ENCODE results near the gene BTBD2. TPM values are rescaled to one million over a fixed set of nuclear protein-coding genes. Genes with fewer than 3 reads are reported as not detected.
A peak's percentile ranks its signal among the peaks of the same experiment; 100 is the strongest.

BTBD2 gene
- total and polyA plus RNA-seq, 4 donors, result 45.6 to 183 (median 111) TPM

GRCh38 chr19:1978346-1978894 is 37.1 kb downstream of the BTBD2 start:
- no peaks in the 10 kb centered on the region for H3K27me3 ChIP-seq (ENCODE audit: control insufficient read depth, insufficient read depth, low read length)
- H3K36me3 ChIP-seq (ENCODE audit: control insufficient read depth, insufficient read depth, low read length), result peaks cover 92% of the 10 kb centered on the region
- WGBS (ENCODE audit: insufficient coverage), result 97% methylated on average over 49 of the region's 51 CpGs
- no peak for DNase-seq (ENCODE audit: low read depth in 4 of 6, low spot score in 6 of 6)
- no peak overlapping the region for H3K27ac ChIP-seq (ENCODE audit: low read depth, low read length)
- peaks cover 6% of the 10 kb centered on the region for H3K4me1 ChIP-seq (ENCODE audit: control insufficient read depth, insufficient read depth, low read length)
- no peaks in the 10 kb centered on the region for H3K9me3 ChIP-seq (ENCODE audit: control insufficient read depth, insufficient read depth, low read length)
- H3K4me3 ChIP-seq (ENCODE audit: low read depth, low read length), result no peak overlapping the region

- Histone ChIP-seq H3K27ac (ENCODE audit: low read depth, low read length) (no peak overlapping the region), H3K4me3 (ENCODE audit: low read depth, low read length) (no peak overlapping the region), H3K36me3 (ENCODE audit: control insufficient read depth, insufficient read depth, low read length) (peaks cover 83% of the 10 kb centered on the region), H3K9me3 (ENCODE audit: control insufficient read depth, insufficient read depth, low read length) (no peaks in the 10 kb centered on the region), H3K4me1 (ENCODE audit: control insufficient read depth, insufficient read depth, low read length) (peaks cover 6% of the 10 kb centered on the region), H3K27me3 (ENCODE audit: control insufficient read depth, insufficient read depth, low read length) (no peaks in the 10 kb centered on the region)
- 92% methylated on average over 15 of the region's 15 CpGs for WGBS (ENCODE audit: insufficient coverage)
- DNase-seq (ENCODE audit: low read depth in 4 of 6, low spot score in 6 of 6), result no peak
Measured at GRCh38 chr19:1977120-1977519, 38.4 kb downstream of the BTBD2 start.

DNA sequence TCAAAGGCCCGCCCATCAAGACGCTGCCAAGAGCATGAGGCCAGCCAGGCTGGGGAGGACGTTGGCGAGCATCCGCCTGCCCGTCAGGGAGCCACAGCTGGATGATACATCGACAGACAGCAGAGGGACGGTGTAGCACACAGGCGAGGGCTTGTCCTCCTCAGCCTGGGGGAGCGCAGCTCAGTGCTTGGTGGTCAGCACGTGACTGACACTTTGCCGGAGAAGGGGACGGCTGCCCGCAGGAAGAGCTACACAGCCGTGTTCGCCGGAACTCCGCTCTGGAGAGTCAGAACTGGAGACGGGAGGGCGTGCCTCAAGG is 40.4 kb downstream of the BTBD2 start:
- Histone ChIP-seq H3K36me3 (ENCODE audit: control insufficient read depth, insufficient read depth, low read length) (peaks cover 81% of the 10 kb centered on the region), H3K27ac (ENCODE audit: low read depth, low read length) (peak overlapping the region; percentile 25), H3K4me3 (ENCODE audit: low read depth, low read length) (no peak overlapping the region), H3K4me1 (ENCODE audit: control insufficient read depth, insufficient read depth, low read length) (peaks cover 6% of the 10 kb centered on the region), H3K27me3 (ENCODE audit: control insufficient read depth, insufficient read depth, low read length) (no peaks in the 10 kb centered on the region), H3K9me3 (ENCODE audit: control insufficient read depth, insufficient read depth, low read length) (no peaks in the 10 kb centered on the region)
- DNase-seq (ENCODE audit: low read depth in 4 of 6, low spot score in 6 of 6), result peak in 1 of 6 donors; percentile 64
- WGBS (ENCODE audit: insufficient coverage), result 69% methylated on average over 20 of the region's 20 CpGs

DNA sequence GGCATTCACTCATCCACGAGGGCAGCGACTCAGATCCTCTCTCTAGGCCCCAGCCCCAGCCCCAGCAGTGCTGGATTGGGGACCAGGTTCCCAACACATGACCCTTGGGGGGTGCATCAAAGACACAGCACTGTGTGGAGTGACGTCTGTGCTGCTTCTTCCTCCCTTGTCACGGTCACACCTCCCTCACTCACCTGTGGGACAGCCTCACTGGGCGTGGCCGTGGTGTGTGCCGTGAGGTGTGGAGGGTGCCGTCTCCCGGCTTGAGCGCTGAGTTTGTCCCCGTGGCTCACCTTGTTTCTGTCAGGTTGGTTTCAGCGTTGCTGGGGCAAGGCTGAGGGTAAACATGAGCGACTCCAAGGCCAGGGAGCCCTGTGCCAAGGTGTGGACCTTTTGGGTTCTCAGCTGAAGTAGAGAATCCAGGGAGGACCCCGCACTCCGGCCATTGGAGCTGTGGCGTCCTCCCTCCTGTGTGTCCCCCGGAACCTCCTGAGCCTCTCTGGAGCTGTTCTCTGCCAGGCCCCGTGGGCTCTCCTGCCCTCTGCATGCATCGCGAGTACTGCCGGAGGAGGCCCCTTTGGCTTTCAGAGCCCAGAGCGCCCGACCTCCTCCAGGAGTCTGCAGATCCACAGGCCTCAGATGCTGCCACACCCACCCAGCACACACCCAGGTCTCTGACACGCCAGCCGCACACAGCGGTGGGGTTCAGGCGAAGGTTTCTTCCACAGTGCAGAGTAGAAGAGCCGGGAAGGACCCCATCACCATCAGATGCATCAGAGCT is 40.9 kb downstream of the BTBD2 start:
- no peak for DNase-seq (ENCODE audit: low read depth in 4 of 6, low spot score in 6 of 6)
- Histone ChIP-seq H3K4me1 (ENCODE audit: control insufficient read depth, insufficient read depth, low read length) (peaks cover 6% of the 10 kb centered on the region), H3K36me3 (ENCODE audit: control insufficient read depth, insufficient read depth, low read length) (peaks cover 81% of the 10 kb centered on the region), H3K27me3 (ENCODE audit: control insufficient read depth, insufficient read depth, low read length) (no peaks in the 10 kb centered on the region), H3K27ac (ENCODE audit: low read depth, low read length) (no peak overlapping the region), H3K9me3 (ENCODE audit: control insufficient read depth, insufficient read depth, low read length) (no peaks in the 10 kb centered on the region), H3K4me3 (ENCODE audit: low read depth, low read length) (no peak overlapping the region)
- WGBS (ENCODE audit: insufficient coverage), result 95% methylated on average over 26 of the region's 28 CpGs

DNA sequence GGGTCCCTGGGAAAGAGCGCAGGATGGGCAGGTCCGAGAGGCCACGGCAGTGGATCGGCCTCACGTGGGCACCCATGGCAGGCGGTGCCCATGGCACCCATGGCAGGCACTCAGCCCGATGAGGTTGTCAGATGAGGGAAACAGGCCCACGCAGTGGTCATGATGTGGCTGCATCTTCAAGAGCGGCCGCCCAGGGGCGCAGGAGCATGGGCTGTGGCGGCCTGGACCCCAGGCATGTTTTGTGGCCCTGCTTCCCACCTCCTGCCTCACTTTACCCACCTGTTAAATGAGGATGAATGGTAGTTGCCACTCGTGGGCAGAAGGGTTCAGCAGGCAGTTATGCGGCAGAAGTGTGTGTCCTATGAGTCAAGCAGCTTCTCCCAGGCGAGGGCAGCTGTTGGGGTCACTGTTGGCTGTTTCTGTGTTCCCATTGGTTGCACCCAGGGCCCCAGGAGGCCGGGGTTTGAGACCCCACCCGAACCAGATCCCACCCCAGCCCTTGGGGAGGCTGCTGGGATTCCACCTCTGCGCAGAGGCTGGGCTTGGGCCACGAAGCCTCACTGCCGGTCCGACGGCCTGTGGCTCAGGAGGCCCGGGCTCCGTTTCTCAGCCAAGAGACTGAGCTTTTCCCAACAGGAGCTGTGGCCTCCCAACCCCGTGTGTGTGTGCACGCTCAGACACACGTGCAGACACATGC is 44.6 kb downstream of the BTBD2 start:
- Histone ChIP-seq H3K27me3 (ENCODE audit: control insufficient read depth, insufficient read depth, low read length) (no peaks in the 10 kb centered on the region), H3K36me3 (ENCODE audit: control insufficient read depth, insufficient read depth, low read length) (peaks cover 64% of the 10 kb centered on the region), H3K4me3 (ENCODE audit: low read depth, low read length) (no peak overlapping the region), H3K27ac (ENCODE audit: low read depth, low read length) (no peak overlapping the region), H3K4me1 (ENCODE audit: control insufficient read depth, insufficient read depth, low read length) (peaks cover 18% of the 10 kb centered on the region), H3K9me3 (ENCODE audit: control insufficient read depth, insufficient read depth, low read length) (no peaks in the 10 kb centered on the region)
- no peak for DNase-seq (ENCODE audit: low read depth in 4 of 6, low spot score in 6 of 6)
- 97% methylated on average over 22 of the region's 27 CpGs for WGBS (ENCODE audit: insufficient coverage)

DNA sequence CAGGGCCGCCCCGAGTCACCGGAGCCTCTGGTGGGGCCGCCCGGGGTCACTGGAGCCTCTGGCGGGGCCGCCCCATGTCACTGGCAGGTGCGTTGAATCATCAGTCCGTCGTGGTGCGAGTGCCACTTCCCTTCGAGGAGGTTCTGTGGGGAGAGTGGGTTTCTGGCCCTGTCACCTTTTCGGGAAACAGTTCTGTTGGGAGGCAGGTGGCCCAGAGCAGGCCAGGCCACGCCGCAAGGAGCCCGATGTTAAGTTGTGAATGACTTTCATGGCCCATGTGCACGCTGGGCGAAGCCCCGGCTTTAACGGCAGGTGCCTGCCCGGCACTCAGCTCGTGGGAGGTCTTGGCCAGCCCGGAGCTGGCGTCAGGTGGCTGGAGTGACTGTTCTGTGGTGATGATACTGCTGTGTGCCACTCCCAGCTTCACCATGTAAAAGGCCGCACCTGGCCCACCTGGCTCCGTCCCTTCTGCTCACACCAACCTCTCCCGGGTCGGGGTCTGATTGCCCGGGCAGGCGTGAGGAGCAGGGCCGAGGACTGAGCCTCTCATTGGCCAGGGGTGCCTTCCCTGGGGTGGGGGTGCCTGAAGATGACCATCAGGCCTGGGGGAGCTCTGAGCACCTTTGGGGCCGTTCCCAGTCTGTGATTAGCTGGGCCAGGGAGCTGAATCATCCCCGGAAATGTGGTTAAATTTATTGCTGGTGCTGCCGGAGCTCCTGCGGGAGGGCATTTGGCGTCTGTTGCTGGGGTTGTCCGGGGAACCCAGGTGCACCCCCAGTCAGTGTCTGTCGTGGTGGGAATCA is 45.3 kb downstream of the BTBD2 start:
- no peak overlapping the region for H3K27ac ChIP-seq (ENCODE audit: low read depth, low read length)
- DNase-seq (ENCODE audit: low read depth in 4 of 6, low spot score in 6 of 6), result no peak
- H3K4me1 ChIP-seq (ENCODE audit: control insufficient read depth, insufficient read depth, low read length), result peaks cover 17% of the 10 kb centered on the region
- H3K4me3 ChIP-seq (ENCODE audit: low read depth, low read length), result no peak overlapping the region
- WGBS (ENCODE audit: insufficient coverage), result 91% methylated on average over 38 of the region's 38 CpGs
- no peaks in the 10 kb centered on the region for H3K9me3 ChIP-seq (ENCODE audit: control insufficient read depth, insufficient read depth, low read length)
- no peaks in the 10 kb centered on the region for H3K27me3 ChIP-seq (ENCODE audit: control insufficient read depth, insufficient read depth, low read length)
- H3K36me3 ChIP-seq (ENCODE audit: control insufficient read depth, insufficient read depth, low read length), result peaks cover 62% of the 10 kb centered on the region

GRCh38 chr19:1969176-1970002 is 46.1 kb downstream of the BTBD2 start:
- Histone ChIP-seq H3K27ac (ENCODE audit: low read depth, low read length) (no peak overlapping the region), H3K4me3 (ENCODE audit: low read depth, low read length) (no peak overlapping the region), H3K36me3 (ENCODE audit: control insufficient read depth, insufficient read depth, low read length) (peaks cover 54% of the 10 kb centered on the region), H3K4me1 (ENCODE audit: control insufficient read depth, insufficient read depth, low read length) (peaks cover 12% of the 10 kb centered on the region), H3K9me3 (ENCODE audit: control insufficient read depth, insufficient read depth, low read length) (no peaks in the 10 kb centered on the region), H3K27me3 (ENCODE audit: control insufficient read depth, insufficient read depth, low read length) (no peaks in the 10 kb centered on the region)
- WGBS (ENCODE audit: insufficient coverage), result 90% methylated on average over 47 of the region's 49 CpGs
- DNase-seq (ENCODE audit: low read depth in 4 of 6, low spot score in 6 of 6), result no peak

GRCh38 chr19:1968279-1969175 is 47.0 kb downstream of the BTBD2 start:
- Histone ChIP-seq H3K4me1 (ENCODE audit: control insufficient read depth, insufficient read depth, low read length) (peaks cover 12% of the 10 kb centered on the region), H3K9me3 (ENCODE audit: control insufficient read depth, insufficient read depth, low read length) (no peaks in the 10 kb centered on the region), H3K36me3 (ENCODE audit: control insufficient read depth, insufficient read depth, low read length) (peaks cover 50% of the 10 kb centered on the region), H3K27me3 (ENCODE audit: control insufficient read depth, insufficient read depth, low read length) (no peaks in the 10 kb centered on the region), H3K4me3 (ENCODE audit: low read depth, low read length) (no peak overlapping the region), H3K27ac (ENCODE audit: low read depth, low read length) (no peak overlapping the region)
- peak in 2 of 6 donors; percentile 27 to 36 for DNase-seq (ENCODE audit: low read depth in 4 of 6, low spot score in 6 of 6)
- 56% methylated on average over 33 of the region's 34 CpGs for WGBS (ENCODE audit: insufficient coverage)
